SK-N-MC (cell line): ENCODE results near the gene ICE2.
A peak's percentile ranks its signal among the peaks of the same experiment; 100 is the strongest.
"Not testable (repeated sequence)": the region's sequence is repeated elsewhere in the genome, so short reads cannot be mapped to it uniquely, and the experiment has no call there.

ENCODE experiments used
- DNase-seq: peaks from one replicate; pipeline ENCODE4 v3.0.0-alpha.2; 2011; ENCODE audit warnings: low read depth, low spot score
- H3K27ac ChIP-seq: fragments of 200-600 bp; sonication (generic); 2 replicates; pipeline ENCODE4 v1.5.1; 2016; ENCODE audit warnings: mixed run types
- H3K36me3 ChIP-seq: fragments of 200-600 bp; sonication (generic); 2 replicates; pipeline ENCODE4 v1.6.1; 2017; ENCODE audit warnings: antibody characterized with exemption, low read length, mixed read lengths; ENCODE audit not compliant: insufficient read depth
- H3K4me3 ChIP-seq: fragments of 200-600 bp; sonication (generic); 2 replicates; pipeline ENCODE4 v1.5.1; 2016
- H3K9ac ChIP-seq: fragments of 200-600 bp; sonication (generic); 2 replicates; pipeline ENCODE4 v1.8.0; 2017; ENCODE audit warnings: mixed run types, mixed read lengths; ENCODE audit not compliant: insufficient read length
- H3K9me3 ChIP-seq: fragments of 200-600 bp; sonication (generic); 2 replicates; pipeline ENCODE4 v1.6.1; 2017; ENCODE audit warnings: low read depth, mild to moderate bottlenecking, antibody characterized with exemption, low read length, moderate library complexity, mixed read lengths
- EZH2 ChIP-seq: fragments of 200-600 bp; sonication (generic); IDR thresholded peaks from one replicate; pipeline ENCODE4 v1.6.1; 2017; ENCODE audit warnings: antibody characterized with exemption
- FOXP2 ChIP-seq: optimal IDR thresholded peaks from 2 replicates; pipeline ENCODE3; 2011; ENCODE audit warnings: mild to moderate bottlenecking, moderate library complexity; ENCODE audit not compliant: insufficient read depth; ENCODE audit errors: extremely low read length, control extremely low read depth
- POLR2AphosphoS5 ChIP-seq: IDR thresholded peaks from 2 replicates; pipeline ENCODE4 v1.6.1; 2012; ENCODE audit warnings: mild to moderate bottlenecking, low read depth, low read length, borderline replicate concordance

ICE2 gene

GRCh38 chr15:60413231-60413824 lies 65.6 kb downstream of the ICE2 start:
- Histone ChIP-seq H3K36me3 (no peaks in the 10 kb centered on the region), H3K9ac (no peak overlapping the region), H3K9me3 (no peaks in the 10 kb centered on the region), H3K27ac (no peak overlapping the region), H3K4me3 (no peak overlapping the region)
- no peak for DNase-seq
- TF ChIP-seq EZH2 (no peak), FOXP2 (no peak), POLR2AphosphoS5 (no peak)

- not testable (repeated sequence) for H3K9me3 ChIP-seq, DNase-seq, H3K4me3 ChIP-seq, H3K9ac ChIP-seq, H3K36me3 ChIP-seq, H3K27ac ChIP-seq
These were observed 66.1 kb downstream of the ICE2 start for GRCh38 chr15:60412807-60413206.

- H3K27ac ChIP-seq, result peak overlapping the region; percentile 6; the same call in 1 of the 2 replicates
- H3K4me3 ChIP-seq, result no peak overlapping the region
- no peaks in the 10 kb centered on the region for H3K9me3 ChIP-seq
- DNase-seq, result no peak
- TF ChIP-seq POLR2AphosphoS5 (no peak), FOXP2 (no peak), EZH2 (no peak)
- H3K9ac ChIP-seq, result no peak overlapping the region
- no peaks in the 10 kb centered on the region for H3K36me3 ChIP-seq
These were observed 67.0 kb downstream of the ICE2 start for GRCh38 chr15:60411774-60412425.

GRCh38 chr15:60410350-60410749 lies 68.6 kb downstream of the ICE2 start:
- not testable (repeated sequence) for H3K36me3 ChIP-seq, H3K9me3 ChIP-seq, H3K27ac ChIP-seq, DNase-seq, H3K9ac ChIP-seq, H3K4me3 ChIP-seq

- Histone ChIP-seq H3K9ac (no peak overlapping the region), H3K9me3 (no peaks in the 10 kb centered on the region), H3K27ac (no peak overlapping the region; the same call in 1 of the 2 replicates), H3K36me3 (no peaks in the 10 kb centered on the region), H3K4me3 (no peak overlapping the region)
- TF ChIP-seq POLR2AphosphoS5 (no peak), FOXP2 (no peak), EZH2 (no peak)
- no peak for DNase-seq
These were observed 70.4 kb downstream of the ICE2 start for GRCh38 chr15:60408463-60408981.

GRCh38 chr15:60407415-60407805 lies 71.5 kb downstream of the ICE2 start:
- H3K4me3 ChIP-seq, result no peak overlapping the region
- no peak for DNase-seq
- H3K9me3 ChIP-seq, result no peaks in the 10 kb centered on the region
- no peaks in the 10 kb centered on the region for H3K36me3 ChIP-seq
- H3K27ac ChIP-seq, result no peak overlapping the region
- H3K9ac ChIP-seq, result no peak overlapping the region
- TF ChIP-seq FOXP2, result no peak
- TF ChIP-seq POLR2AphosphoS5, result no peak
- TF ChIP-seq EZH2, result no peak

- Histone ChIP-seq H3K36me3 (no peaks in the 10 kb centered on the region), H3K9me3 (no peaks in the 10 kb centered on the region), H3K27ac (peak overlapping the region; percentile 38; the same call in 1 of the 2 replicates), H3K9ac (no peak overlapping the region), H3K4me3 (no peak overlapping the region)
- TF ChIP-seq FOXP2 (no peak), EZH2 (no peak), POLR2AphosphoS5 (no peak)
- DNase-seq, result no peak
These were observed 72.2 kb downstream of the ICE2 start for GRCh38 chr15:60406513-60407414.

GRCh38 chr15:60405399-60405798 lies 73.5 kb downstream of the ICE2 start:
- Histone ChIP-seq H3K9ac (no peak overlapping the region), H3K9me3 (no peaks in the 10 kb centered on the region), H3K36me3 (no peaks in the 10 kb centered on the region), H3K4me3 (no peak overlapping the region), H3K27ac (no peak overlapping the region)
- TF ChIP-seq FOXP2 (no peak), POLR2AphosphoS5 (no peak), EZH2 (no peak)
- DNase-seq, result no peak

- not testable (repeated sequence) for H3K9me3 ChIP-seq, H3K36me3 ChIP-seq, H3K4me3 ChIP-seq, H3K27ac ChIP-seq, DNase-seq, H3K9ac ChIP-seq
These were observed 74.6 kb downstream of the ICE2 start for GRCh38 chr15:60404351-60404750.
